Measurements from ENCODE around the gene TIMM23. TPM values are rescaled to one million over a fixed set of nuclear protein-coding genes. Genes with fewer than 3 reads are reported as not detected.

TIMM23 gene
- total RNA-seq, 1 experiment from 2014 or later, result 70.1 TPM

GRCh38 chr10:46014206-46014605 is 41.9 kb downstream of the TIMM23 start (continued):
- TF ChIP-seq TCF7L2 (IDR thresholded peaks at IDR 0.05; ENCODE audit: borderline replicate concordance, extremely low read depth, insufficient read depth, insufficient read length) (no peak), MAX (IDR thresholded peaks at IDR 0.05) (no peak), CBX3 (IDR thresholded peaks at IDR 0.05; ENCODE audit: low read depth) (no peak), EGR1 (IDR thresholded peaks at IDR 0.05; ENCODE audit: low read depth) (no peak), CTCF (IDR thresholded peaks at IDR 0.05 in 2 of 3, conservative IDR thresholded peaks at IDR 0.05 in 1 of 3; ENCODE audit: borderline replicate concordance in 1 of 3, insufficient read depth in 1 of 3, low read depth in 2 of 3, low read length in 2 of 3) (no peak), ELF1 (IDR thresholded peaks at IDR 0.05; ENCODE audit: borderline replicate concordance, low read depth) (no peak), SP1 (IDR thresholded peaks at IDR 0.05; ENCODE audit: low read depth) (no peak)

GRCh38 chr10:46014683-46015405 is 42.6 kb downstream of the TIMM23 start:
- Histone ChIP-seq H3K9me3 (ENCODE audit: control insufficient read depth in 1 of 2, insufficient read depth in 1 of 2, low read depth in 1 of 2, low read length in 2 of 2) (no peaks in the 10 kb centered on the region), H2AFZ (ENCODE audit: low read depth, low read length, poor library complexity, severe bottlenecking) (no peak overlapping the region), H4K20me1 (ENCODE audit: insufficient read depth) (no peaks in the 10 kb centered on the region), H3K9ac (ENCODE audit: low read length) (no peak overlapping the region), H3K4me3 (replicated peaks in 1 of 2; ENCODE audit: low read depth in 1 of 2, low read length in 2 of 2) (no peak overlapping the region), H3K9me2 (ENCODE audit: insufficient read depth) (no peaks in the 10 kb centered on the region), H3K27ac (ENCODE audit: low read depth, low read length) (no peak overlapping the region), H3K4me1 (ENCODE audit: control insufficient read depth in 1 of 2, insufficient read depth in 2 of 2, low read length in 2 of 2) (peaks cover 0 to 5% of the 10 kb centered on the region in 2 experiments; a peak in 2 of 4 replicates), H3K79me2 (ENCODE audit: insufficient read depth, low read length) (peaks cover 50% of the 10 kb centered on the region), H3K36me3 (ENCODE audit: control insufficient read depth in 1 of 2, insufficient read depth in 2 of 2, low read length in 2 of 2) (peaks cover 18 to 19% of the 10 kb centered on the region in 2 experiments; a peak in 3 of 4 replicates), H3K27me3 (ENCODE audit: insufficient read depth, low read length) (no peaks in the 10 kb centered on the region), H3K4me2 (ENCODE audit: low read length) (no peak overlapping the region)
- ChIA-PET CTCF (no interaction called here), RAD21 (ENCODE audit: low non-redundant PET in 1 of 2, low total read pairs in 2 of 2, uncharacterized antibody in 2 of 2, unreplicated experiment in 2 of 2) (no interaction called here), POLR2A (no interaction called here)
- no peak for ATAC-seq
- intact Hi-C loops (cut with micrococcal nuclease), result no loop called here
- no TSS peak for BruUV-seq (replicated peaks)
- no peak for DNase-seq (ENCODE audit: low read depth, low spot score)
- TF ChIP-seq RAD21 (IDR thresholded peaks at IDR 0.05; ENCODE audit: low read depth), result no peak
- no peak for TF ChIP-seq SRF (IDR thresholded peaks at IDR 0.05; ENCODE audit: low read depth)
- no peak for TF ChIP-seq EZH2phosphoT487 (IDR thresholded peaks at IDR 0.05; ENCODE audit: borderline replicate concordance)
- no peak for TF ChIP-seq ZBTB33 (IDR thresholded peaks at IDR 0.05; ENCODE audit: extremely low read depth, insufficient replicate concordance, low read length)
- no peak for TF ChIP-seq EGR1 (IDR thresholded peaks at IDR 0.05; ENCODE audit: low read depth)
- TF ChIP-seq ZNF274 (IDR thresholded peaks at IDR 0.05; ENCODE audit: low read depth, low read length), result no peak
- no peak for TF ChIP-seq ATF3 (IDR thresholded peaks at IDR 0.05)
- no peak for TF ChIP-seq REST (IDR thresholded peaks at IDR 0.05; ENCODE audit: low read depth)
- no peak for TF ChIP-seq CEBPB (IDR thresholded peaks at IDR 0.05; ENCODE audit: low read depth)
- TF ChIP-seq ELF1 (IDR thresholded peaks at IDR 0.05; ENCODE audit: borderline replicate concordance, low read depth), result no peak
- no peak for TF ChIP-seq FOSL1 (IDR thresholded peaks at IDR 0.05; ENCODE audit: low read depth)
- TF ChIP-seq SIN3A (IDR thresholded peaks at IDR 0.05; ENCODE audit: low read depth), result no peak
